Fibroblast of skin of abdomen (primary cell): ENCODE data around the gene DMRTA1. TPM values are rescaled to one million over a fixed set of nuclear protein-coding genes. Genes with fewer than 3 reads are reported as not detected.
"Not testable (repeated sequence)": the region's sequence is repeated elsewhere in the genome, so short reads cannot be mapped to it uniquely, and the experiment has no call there.

Experiments used
- DNase-seq: peaks from one replicate; pipeline ENCODE4 v3.0.0-alpha.2; 2013
- polyA plus RNA-seq, 2 experiments: library from polyadenylated mRNA; unstranded; fragments of 120-200 nt; gene quantifications; one replicate each; pipeline ENCODE4 v1.2.1, GENCODE V29; 2013; ENCODE audit not compliant: insufficient read length in 2 of 2

Gene DMRTA1, protein sequence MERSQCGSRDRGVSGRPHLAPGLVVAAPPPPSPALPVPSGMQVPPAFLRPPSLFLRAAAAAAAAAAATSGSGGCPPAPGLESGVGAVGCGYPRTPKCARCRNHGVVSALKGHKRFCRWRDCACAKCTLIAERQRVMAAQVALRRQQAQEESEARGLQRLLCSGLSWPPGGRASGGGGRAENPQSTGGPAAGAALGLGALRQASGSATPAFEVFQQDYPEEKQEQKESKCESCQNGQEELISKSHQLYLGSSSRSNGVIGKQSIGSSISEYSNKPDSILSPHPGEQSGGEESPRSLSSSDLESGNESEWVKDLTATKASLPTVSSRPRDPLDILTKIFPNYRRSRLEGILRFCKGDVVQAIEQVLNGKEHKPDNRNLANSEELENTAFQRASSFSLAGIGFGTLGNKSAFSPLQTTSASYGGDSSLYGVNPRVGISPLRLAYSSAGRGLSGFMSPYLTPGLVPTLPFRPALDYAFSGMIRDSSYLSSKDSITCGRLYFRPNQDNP
- 0.04 TPM for polyA plus RNA-seq (2013, experiment 1 of 2; ENCODE audit: insufficient read length)
- 0.04 TPM for polyA plus RNA-seq (2013, experiment 2 of 2; ENCODE audit: insufficient read length)

DNA sequence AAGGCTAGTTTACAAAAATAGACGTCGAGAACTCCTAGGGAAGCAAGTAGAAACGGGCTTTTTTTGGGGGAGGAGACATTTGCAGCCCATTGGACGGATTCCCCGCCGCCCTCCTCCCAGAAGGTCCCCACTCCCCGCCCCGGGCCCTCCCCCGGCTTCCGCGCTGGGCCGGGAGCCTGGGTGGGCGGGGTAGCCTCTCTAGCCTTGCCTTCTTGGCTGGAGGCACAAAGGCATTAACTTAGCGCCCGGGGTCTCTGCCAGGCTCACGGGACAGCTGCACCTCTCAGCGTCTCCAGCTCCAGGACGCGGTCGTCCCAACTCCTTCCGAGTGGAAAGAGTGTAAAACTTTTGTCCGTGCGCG, at the start of gene DMRTA1:
TSS of gene DMRTA1 (plus strand) at position 236 of the 361 bp plus-strand sequence. CDS start 242 bp downstream, outside the sequence.
- peak; percentile 55 for DNase-seq

DNA sequence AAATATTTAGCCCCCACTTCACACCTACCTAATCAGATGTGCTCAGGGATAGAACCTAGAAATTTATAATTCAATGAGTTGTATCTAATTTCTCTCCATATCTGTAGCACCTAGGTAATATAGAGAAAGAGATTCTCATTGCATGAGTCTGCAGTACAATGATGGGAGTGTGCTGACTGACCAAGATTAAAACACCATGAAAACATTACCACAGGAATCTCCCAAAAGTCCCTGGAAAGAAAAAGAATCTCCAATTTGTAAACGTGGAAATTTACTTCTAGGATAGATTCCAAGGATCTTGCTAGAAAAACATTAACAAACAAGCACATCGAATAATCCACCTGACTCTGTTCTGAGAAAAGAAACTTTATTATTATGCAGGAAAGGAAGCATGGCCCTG, 45.0 kb upstream of the DMRTA1 start:
- no peak for DNase-seq

DNA sequence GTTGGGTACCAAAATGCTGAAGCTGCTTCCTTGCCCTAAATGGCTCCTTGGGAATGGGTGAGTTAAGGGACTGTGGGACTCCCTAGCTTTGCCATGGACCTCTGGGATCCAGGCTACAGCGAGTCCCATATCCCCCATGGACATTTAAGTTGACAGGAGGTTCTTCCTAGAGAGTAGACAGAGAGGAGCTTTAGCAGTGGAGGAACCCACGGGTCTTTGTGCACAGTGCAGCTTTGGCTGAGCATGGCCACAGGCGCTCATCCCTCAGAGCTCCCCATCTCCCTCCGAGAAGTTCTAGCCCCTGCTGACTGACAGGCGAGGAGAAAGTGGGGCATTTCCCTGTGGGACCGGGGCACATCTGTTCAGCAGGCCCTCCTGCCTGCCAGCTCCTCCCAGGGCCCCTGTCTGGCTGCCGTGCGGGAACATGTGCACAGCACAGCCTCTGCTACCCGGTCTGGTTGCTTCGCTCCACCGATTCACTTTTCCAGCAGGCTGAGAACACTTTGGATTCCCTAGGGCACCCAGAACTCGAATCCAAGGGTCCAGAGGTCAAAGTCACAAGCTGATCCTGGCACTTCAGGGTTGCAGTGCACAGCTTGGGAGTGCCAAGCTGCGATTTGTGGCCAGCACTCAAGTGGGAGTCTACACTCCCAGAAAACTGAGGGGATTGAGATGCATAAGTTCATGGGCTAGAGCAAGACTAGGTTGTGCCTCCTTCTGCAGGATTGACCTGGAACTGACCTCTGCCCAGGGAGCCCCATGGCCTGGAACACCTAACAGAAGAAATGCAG, 40.6 kb upstream of the DMRTA1 start:
- DNase-seq, result no peak

DNA sequence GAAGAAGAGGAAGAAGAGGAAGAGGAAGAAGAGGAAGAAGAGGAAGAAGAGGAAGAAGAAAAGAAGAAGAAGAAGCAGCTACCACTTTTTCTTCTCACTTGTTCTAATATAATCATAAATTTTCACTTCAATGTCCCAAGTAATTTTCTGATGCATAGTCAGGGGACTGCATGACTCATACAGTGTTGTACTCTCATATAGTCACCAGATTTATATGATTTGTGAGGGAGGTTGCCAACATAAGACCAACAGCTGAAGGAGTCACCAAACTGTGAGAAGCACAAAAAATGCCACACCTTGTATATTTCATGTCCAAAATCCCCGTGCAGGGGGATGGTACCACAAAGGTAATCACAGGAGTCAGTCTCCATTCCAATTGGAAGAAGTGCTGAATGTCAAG, 32.7 kb upstream of the DMRTA1 start:
- no peak for DNase-seq

DNA sequence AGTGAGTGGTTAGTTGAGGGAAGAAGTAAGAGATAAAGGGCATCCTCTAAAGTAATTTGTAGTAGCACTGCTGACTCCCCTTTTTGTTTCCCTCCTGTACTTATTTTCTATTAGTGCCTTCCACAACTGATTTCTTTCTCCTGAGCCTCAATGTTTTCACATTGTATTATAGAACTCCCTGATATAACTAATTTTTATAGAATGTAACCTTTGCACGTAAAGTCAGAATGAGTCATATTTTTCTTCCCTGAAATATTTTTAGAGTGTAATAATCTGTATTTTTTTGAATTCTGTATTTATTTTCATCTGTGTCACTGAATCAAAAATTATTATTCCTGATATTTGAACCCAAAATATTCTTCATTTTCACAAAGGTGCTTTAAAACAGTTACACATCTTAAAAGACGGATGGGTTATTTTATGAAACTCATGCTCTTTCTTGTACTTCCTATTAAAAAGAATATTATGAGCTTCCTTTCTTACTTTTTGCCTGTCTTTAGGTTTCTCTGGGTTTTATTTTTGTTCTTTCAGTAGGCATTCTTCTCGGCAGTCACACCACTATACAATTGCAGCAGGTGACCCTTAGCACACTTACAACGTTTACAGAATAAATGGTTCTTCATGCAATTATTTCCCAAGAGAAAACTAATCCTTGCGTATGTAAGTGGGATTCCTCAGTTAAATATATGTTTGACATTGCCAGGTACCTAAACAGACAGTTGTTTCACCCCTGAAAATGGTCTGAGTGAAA, 30.5 kb upstream of the DMRTA1 start:
- no peak for DNase-seq

DNA sequence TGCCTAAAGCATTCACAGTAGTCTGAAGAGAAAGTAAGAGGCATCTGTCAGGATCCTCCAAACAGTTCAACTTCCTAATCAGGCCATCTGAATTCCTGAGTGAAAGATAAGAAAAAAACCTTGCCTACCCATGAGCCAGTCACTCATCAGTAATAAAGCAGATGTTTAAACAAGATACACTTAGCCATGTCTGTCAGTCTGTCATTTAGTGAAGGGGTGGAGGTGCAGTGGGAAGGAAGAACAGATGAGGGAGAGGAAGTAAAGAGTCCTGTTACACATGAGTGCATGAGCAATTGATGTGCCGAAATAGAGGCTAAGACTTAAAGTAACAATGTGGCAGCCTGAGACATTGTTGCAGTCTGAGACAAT, 29.9 kb upstream of the DMRTA1 start:
- no peak for DNase-seq

DNA sequence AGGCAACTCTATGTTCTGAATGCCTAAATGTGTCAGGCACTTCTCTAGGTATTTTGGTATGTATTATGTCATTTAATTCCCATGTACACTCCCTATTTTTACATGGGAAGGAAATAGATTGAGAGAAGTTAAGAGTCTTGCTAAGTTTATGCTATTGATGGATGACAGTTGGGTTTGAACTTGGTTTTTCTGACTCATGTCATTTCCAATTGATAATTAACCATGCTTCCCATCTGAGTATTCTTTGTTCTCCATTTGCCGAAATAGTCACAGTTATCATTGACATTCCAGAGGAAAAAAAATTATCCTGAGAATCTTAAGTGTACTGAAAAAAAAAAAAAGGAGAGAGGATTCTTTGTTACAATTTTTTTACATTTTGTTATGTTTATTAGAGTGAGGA, 23.1 kb upstream of the DMRTA1 start:
- no peak for DNase-seq

DNA sequence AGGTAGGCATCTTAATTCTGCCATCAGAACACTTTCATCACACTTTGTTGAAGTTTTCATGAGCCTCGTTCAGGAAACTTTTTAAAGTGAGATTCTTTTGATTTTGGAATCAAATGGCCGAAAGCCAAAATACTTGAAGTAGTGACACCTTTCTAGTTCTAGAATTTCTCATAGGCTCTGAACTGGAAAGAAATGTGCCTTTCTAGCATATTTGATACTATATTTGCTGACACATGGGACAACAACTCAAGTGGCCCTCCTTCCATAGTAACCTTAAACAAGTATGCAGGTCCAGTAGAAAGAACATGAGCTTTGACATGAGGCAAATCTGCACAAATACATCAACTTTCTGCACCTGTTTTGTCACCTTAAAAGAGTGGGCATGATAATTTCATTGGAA, 22.0 kb upstream of the DMRTA1 start:
- no peak for DNase-seq

DNA sequence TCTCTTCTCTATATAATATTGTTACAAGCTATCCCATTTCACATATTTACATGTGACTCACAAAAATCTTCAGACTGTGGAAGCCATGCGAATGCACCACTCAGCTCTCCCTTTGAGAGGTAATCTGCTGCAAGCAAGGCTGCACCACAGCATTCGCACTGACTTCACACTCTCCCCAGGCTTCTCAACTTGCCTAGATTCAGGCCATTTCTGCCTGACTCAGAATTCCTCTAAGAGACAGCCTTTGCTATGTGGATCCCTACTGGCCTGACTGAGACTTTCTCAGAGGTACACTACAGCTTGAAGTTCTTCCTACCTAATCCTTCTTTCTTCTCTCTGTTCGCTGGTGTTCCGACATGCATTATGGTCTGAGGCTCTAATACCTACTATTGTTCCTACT, 21.1 kb upstream of the DMRTA1 start:
- DNase-seq, result no peak

DNA sequence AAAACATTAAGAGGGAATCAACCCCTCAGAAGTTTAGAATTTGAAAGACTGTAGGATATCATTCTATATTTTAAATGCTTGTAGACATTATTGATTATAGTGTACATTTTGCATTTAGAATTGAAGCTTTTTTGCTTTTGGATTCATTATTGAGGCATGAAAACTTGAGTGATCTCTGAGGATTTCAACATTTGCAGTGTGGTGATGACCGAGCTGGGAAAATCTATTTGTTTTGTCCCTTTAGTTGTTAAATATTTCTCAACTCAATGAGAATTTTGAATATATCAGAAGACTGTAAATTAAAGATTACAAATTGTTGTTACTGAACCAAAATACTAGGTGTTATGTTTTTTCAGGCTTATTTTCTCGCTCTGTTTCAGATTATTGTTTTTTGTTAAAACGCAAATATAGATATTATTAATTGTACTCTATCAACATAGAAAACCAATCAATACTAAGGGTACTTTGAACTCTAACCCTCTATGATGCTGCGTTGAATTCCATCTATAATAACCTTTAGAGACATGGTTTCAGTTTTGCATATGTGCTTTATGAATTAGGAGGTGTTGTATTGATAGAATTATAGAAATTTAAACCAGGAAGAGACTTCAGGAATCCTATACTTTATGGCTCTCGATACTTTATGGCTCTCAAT, 19.3 kb upstream of the DMRTA1 start:
- no peak for DNase-seq

DNA sequence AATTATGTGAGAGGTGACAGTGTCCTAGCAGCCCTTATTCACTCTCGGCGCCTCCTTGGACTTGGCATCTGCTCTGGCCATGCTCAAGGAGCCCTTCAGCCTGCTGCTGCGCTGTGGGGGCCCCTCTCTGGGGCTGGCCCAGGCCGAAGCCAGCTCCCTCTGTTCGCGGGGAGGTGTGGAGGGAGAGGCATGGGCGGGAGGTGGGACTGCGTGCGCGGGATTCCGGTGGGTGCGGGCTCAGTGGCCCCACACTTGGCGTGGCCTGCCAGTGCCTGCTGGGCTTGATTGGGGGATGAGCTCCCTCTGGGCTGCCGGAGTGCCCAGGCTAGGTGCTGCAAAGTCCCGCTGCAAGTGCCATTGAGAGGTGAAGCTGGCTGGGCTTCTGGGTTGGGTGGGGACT, 12.9 kb upstream of the DMRTA1 start:
- no peak for DNase-seq

DNA sequence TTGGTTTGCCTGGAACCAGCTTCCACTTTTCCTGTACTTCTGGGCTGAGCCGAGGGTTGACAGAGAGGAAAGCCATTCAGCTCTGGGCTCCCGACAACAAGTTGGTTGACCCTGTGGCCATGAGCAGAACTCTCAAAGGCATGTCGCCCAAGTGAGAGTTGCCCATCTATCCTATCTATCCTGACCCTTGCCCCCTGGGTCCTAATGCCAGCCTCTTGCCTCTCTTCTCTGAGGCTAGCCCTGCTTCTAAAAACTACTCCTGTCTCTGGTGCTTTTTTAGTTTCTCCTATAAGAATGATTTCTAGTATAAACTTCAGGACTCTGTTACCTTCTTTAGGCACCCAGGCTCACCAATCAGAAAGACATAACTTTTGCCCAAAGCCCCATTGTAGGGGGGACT, 11.4 kb upstream of the DMRTA1 start:
- DNase-seq, result not testable (repeated sequence)

DNA sequence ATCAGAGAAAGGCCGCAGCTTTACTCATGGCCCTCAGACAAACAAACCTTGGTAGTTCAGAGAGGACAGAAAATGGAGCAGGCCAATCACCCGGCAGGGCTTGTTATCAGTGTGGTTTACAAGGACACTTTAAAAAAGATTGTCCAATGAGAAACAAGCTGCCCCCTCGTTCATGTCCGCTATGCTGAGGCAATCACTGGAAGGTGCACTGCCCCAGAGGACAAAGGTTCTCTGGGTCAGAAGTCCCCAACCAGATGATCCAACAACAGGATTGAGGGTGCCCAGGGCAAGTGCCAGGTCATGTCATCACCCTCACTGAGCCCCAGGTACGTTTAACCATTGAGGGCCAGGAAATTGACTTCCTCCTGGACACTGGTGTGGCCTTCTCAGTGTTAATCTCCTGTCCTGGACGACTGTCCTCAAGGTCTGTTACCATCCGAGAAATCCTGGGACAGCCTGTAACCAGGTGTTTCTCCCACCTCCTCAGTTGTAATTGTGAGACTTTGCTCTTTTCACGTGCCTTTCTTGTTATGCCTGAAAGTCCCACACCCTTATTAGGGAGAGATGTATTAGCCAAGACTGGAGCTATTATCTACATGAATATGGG, 9.1 kb upstream of the DMRTA1 start:
- DNase-seq, result not testable (repeated sequence)

DNA sequence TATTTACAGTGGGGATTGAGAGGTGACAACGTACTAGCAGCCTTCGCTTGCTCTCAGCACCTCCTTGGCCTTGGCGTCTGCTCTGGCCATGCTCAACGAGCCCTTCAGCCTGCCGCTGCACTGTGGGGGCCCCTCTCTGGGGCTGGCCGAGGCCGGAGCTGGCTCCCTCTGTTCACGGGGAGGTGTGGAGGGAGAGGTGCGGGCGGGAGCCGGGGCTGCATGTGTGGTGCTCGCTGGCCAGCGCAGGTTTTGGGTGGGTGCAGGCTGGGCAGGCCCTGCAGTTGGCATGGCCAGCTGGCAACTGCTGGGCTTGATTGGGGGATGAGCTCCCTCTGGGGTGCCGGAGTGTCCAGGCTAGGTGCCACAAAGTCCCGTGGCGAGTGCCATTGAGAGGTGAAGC, 5.8 kb upstream of the DMRTA1 start:
- no peak for DNase-seq

DNA sequence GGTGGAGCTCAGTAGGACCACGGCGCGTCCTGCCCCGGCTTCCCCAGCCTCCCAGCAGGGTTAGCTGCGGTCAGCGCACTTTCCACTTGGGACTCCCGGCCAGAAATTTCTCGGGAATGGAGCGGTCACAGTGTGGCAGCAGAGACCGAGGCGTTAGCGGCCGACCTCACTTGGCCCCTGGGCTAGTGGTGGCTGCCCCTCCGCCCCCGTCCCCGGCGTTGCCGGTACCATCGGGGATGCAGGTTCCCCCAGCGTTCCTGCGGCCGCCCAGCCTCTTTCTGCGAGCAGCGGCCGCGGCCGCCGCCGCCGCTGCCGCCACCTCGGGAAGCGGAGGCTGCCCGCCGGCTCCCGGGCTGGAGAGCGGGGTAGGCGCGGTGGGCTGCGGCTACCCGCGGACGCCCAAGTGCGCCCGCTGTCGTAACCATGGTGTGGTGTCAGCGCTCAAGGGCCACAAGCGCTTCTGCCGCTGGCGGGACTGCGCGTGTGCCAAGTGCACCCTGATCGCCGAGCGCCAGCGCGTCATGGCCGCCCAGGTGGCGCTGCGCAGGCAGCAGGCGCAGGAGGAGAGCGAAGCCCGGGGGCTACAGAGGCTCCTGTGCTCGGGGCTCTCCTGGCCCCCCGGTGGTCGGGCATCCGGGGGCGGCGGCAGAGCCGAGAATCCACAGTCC, 460 bp downstream of the DMRTA1 start:
- peak; percentile 21 for DNase-seq

DNA sequence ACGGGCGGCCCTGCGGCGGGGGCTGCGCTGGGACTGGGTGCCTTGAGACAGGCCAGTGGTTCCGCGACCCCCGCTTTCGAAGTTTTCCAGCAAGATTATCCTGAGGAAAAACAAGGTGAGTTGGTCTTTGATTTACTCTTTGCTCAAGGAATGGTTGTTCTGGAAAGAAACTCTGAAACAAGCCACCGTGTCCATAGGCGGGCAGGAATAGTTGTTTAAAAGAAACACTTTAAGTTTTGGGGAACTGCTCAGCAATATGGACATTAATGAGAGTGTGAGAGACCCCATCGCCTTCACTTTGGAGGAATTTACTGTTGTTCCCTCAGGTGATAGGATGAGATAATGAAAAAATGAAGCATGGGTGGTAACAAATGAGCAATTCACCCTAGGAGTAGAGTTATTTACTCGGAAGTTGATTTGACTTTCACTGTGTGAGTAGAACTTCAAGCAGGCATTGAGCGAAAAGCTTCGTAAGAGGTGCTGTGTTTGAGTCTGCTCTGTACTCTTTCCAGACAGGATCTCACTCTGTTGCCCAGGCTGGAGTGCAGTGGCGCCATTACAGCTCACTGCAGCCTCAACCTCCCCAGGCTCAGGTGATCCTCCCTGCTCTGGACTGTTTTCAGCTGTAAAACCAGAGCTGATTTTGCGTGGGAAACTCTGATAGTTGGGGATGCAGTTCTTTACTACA, 1.1 kb downstream of the DMRTA1 start:
- no peak for DNase-seq

DNA sequence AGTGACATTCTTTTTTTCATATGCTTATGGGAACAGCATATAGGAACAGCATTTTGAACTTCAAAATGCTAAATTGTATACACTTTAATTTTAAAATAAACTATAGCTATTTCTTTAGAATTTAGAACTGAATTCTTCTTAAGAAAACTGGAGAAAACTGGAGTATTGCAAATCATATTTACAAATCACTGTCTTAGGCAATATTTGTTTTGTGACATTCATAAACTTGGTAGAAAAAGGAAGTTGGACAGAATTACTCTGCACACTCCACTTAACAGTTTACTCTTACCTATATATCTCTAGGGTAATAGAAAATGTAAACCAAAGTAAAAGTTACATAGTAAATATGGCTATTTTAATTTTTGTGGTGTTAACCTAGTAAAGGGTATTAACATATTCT, 3.1 kb downstream of the DMRTA1 start:
- no peak for DNase-seq

DNA sequence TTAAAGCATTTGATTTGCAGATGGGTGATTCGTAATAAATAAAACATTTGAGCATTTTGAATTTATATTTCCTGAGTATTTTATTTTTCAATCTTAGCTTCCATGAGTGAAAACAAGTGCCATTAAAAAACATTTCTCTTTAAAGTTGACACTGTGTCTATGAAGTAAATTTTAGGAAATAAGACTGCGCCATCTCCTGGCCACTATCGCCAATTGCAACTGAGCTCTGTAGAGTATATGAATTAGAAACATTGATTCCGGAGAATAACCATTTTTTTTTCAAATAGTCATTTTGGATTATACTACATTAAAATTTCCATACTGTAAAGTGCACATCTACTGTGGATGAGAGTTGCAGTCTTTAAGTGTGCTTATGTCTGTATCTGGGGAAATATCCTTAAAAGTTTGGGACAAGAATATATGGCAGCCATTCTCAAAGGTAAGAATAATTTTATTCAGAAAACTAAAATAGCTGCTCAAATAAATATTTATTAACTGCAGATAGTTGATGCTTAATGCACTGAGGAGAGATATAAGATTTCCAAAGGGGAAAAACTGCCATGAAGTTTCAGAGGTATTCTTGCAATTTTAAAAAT, 5.9 kb downstream of the DMRTA1 start:
- DNase-seq, result peak; percentile 23

DNA sequence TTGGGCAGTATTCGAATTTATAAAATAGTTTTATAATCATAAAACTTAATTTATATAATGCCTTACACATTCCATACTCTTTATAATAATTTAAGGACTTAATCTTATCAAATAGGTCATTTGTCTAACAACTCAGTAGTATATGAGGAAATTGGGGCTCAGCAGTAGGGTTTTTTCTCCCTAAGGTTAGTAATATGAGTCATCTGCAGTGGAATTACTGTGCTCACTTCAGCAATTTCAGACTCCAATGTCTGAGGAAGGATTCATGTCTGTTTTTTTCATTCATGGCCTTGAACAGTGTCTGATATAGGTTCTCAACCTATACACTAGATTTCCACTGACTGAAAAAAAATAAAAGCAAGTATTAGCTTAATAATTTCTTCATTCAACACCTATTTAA, 7.4 kb downstream of the DMRTA1 start:
- peak; percentile 2 for DNase-seq

DNA sequence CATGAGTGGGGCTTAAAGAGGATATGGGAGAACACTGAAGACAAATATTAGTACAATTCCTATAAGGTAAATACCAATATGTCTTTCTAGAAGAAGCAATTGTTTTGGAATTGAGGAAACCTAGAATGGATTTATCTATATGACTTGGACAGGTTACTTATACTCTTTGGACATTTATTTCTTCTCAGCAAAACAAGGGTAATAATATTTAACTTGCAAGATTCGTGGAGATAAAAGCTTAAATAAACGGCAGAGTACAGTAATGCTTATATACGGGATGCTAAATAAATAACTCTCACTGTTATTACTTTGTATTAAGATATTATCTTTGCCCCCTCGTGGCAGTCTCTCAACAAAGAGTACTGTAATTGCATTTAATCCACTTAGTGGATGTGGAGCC, 8.6 kb downstream of the DMRTA1 start:
- no peak for DNase-seq
